ENCODE data around the gene HEPACAM2. TPM values are rescaled to one million over a fixed set of nuclear protein-coding genes. Genes with fewer than 3 reads are reported as not detected.

HEPACAM2 gene
- total RNA-seq (2014; rRNA removed; shearing (Covaris generic); ENCODE audit: low replicate concordance), result 0.30 TPM in 1 of 2 replicates, not detected in the other

DNA sequence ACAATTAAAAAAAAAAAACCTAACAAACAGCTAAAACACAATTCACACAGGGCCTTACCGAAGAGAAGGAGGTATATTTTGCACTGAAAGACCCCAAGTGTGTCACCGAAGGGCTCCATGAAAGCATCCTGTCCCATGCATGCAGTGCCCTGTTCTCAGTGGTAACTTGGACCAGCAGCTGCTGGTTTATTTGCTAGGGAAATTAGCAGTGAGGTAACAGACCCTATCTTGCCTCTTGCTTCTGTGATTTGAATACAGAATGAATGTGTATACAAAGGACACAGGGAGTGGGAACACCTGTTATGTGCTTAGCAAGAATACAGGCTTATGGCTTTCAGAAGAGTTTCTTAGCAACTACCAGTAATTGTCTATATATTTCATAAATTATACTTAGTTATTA, at the start of gene HEPACAM2:
TSS of gene HEPACAM2 (minus strand) at position 160 of the 400 bp plus-strand sequence.
- no peaks in the 10 kb centered on the region for H3K27me3 ChIP-seq (ENCODE audit: low read length)
- H3K9me3 ChIP-seq (ENCODE audit: low read length), result no peaks in the 10 kb centered on the region
- no peak within 1 kb of the TSS for H2AFZ ChIP-seq (ENCODE audit: low read length)
- no peaks in the 10 kb centered on the region for H3K36me3 ChIP-seq (ENCODE audit: insufficient read depth, low read length)
- no peaks in the 10 kb centered on the region for H3K79me2 ChIP-seq (ENCODE audit: low read length)
- peak within 1 kb of the TSS; percentile 41 for H3K4me2 ChIP-seq (ENCODE audit: low read depth, low read length, poor library complexity, severe bottlenecking)
- no peak within 1 kb of the TSS for H3K4me3 ChIP-seq (ENCODE audit: low read length)
- H3K9me2 ChIP-seq (replicated peaks; ENCODE audit: insufficient read depth, low read length), result no peaks in the 10 kb centered on the region
- H4K20me1 ChIP-seq (ENCODE audit: insufficient read depth, low read depth, low read length), result no peaks in the 10 kb centered on the region
- H3K9ac ChIP-seq (ENCODE audit: low read length), result no peak within 1 kb of the TSS
- no peak within 1 kb of the TSS for H3K27ac ChIP-seq (ENCODE audit: low read length)
- H3K4me1 ChIP-seq (ENCODE audit: low read length), result peaks cover 20% of the 10 kb centered on the region
- DNase-seq, result no peak

DNA sequence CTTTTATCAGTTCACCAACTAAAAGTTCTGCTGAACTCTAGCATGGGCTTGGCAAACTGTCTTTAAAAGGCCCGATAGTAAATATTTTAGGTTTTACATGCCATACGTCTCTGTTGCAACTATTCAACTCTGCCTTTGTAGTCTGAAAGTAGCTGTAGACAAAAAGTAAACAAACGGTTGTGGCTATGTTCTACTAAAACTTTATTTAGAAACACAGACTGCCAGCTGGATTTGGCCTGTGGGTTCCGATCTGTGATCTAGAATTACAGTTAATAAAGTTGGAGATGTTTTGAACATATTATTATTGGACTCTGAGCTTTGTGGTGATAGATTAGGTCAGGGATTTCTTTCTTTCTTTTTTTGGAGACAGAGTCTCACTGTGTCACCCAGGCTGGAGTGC, 39.0 kb upstream of the HEPACAM2 start:
- no peak for DNase-seq
- Histone ChIP-seq H3K27ac (ENCODE audit: low read length) (no peak overlapping the region), H3K4me2 (ENCODE audit: low read depth, low read length, poor library complexity, severe bottlenecking) (no peak overlapping the region), H3K36me3 (ENCODE audit: insufficient read depth, low read length) (no peaks in the 10 kb centered on the region), H3K4me1 (ENCODE audit: low read length) (peaks cover 10% of the 10 kb centered on the region), H3K4me3 (ENCODE audit: low read length) (no peak overlapping the region), H2AFZ (ENCODE audit: low read length) (no peak overlapping the region), H3K9me3 (ENCODE audit: low read length) (no peaks in the 10 kb centered on the region), H3K9ac (ENCODE audit: low read length) (no peak overlapping the region), H3K9me2 (replicated peaks; ENCODE audit: insufficient read depth, low read length) (no peaks in the 10 kb centered on the region), H3K27me3 (ENCODE audit: low read length) (no peaks in the 10 kb centered on the region), H3K79me2 (ENCODE audit: low read length) (no peaks in the 10 kb centered on the region), H4K20me1 (ENCODE audit: insufficient read depth, low read depth, low read length) (no peaks in the 10 kb centered on the region)

DNA sequence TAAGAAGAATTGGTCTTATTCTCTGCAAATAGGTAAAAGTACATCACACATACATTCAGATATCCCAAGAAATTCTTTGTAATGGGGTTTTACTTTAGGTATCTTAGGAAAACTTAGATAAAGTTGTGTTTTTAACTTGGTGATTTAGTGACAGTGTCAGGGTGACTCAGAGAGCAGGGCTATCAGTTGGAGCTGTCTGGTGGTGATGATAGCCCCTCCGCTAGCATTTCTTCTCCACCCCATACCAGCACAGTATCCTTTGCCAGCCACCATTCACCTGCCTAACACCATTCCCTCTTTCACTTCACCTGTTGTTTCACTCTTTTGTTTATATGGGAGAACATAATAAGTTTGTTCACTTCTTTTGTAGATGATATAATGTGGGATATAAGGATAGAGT, 36.3 kb upstream of the HEPACAM2 start:
- no peaks in the 10 kb centered on the region for H3K79me2 ChIP-seq (ENCODE audit: low read length)
- H4K20me1 ChIP-seq (ENCODE audit: insufficient read depth, low read depth, low read length), result no peaks in the 10 kb centered on the region
- no peaks in the 10 kb centered on the region for H3K36me3 ChIP-seq (ENCODE audit: insufficient read depth, low read length)
- no peak overlapping the region for H3K9ac ChIP-seq (ENCODE audit: low read length)
- no peak overlapping the region for H3K4me2 ChIP-seq (ENCODE audit: low read depth, low read length, poor library complexity, severe bottlenecking)
- H3K9me3 ChIP-seq (ENCODE audit: low read length), result no peaks in the 10 kb centered on the region
- no peak overlapping the region for H3K4me3 ChIP-seq (ENCODE audit: low read length)
- H3K27me3 ChIP-seq (ENCODE audit: low read length), result no peaks in the 10 kb centered on the region
- H3K4me1 ChIP-seq (ENCODE audit: low read length), result peaks cover 9% of the 10 kb centered on the region
- no peak overlapping the region for H2AFZ ChIP-seq (ENCODE audit: low read length)
- no peaks in the 10 kb centered on the region for H3K9me2 ChIP-seq (replicated peaks; ENCODE audit: insufficient read depth, low read length)
- H3K27ac ChIP-seq (ENCODE audit: low read length), result no peak overlapping the region
- no peak for DNase-seq

DNA sequence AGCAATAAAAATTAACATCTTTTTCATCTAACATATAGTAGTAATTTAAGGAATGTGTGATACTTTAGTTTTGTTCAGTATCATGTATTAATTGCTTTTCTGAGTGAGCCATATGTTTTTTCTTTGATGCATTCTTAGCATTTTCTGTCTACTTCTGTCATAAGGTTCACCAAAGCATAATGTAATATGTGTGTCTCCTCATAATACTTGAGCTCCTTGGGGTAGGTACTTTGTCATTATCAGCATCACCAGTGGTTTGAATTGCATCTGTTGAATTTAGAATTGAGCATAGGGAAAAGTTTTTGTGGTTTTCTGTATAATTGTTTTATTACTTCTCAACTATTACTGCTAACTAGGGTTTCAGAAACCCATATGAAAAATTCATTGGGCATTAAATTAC, 32.4 kb upstream of the HEPACAM2 start:
- Histone ChIP-seq H3K36me3 (ENCODE audit: insufficient read depth, low read length) (no peaks in the 10 kb centered on the region), H3K4me2 (ENCODE audit: low read depth, low read length, poor library complexity, severe bottlenecking) (no peak overlapping the region)

DNA sequence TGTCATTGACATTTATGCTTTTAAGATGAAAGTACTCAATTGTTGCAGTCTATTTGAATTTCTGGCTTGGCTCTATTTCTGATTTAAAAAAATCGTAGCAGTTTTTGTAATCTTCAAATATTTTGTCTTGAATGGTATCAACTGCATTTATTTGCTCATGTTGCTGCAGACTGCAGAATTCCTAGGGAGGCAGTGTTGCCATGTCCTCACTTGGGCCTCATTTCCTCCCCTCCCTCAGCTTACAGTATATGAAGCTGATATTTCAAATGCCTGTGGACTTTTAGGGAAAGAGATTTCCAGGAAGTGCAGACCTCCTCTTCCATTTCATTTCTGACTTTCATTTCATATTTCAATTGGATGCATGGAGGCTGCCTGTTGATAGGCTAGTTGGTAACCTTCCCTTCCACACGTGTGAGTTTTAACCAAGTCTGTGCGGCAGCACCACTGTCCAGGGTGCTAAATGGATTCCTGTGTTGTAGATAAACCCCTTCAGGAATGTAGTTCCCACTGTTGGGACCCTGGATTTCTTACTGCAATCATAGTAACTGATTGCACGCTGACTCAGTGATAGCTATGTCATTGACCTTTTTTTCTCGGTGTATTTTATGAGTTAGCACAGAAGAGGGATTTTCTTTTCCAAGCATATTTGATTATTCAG, 23.4 kb upstream of the HEPACAM2 start:
- DNase-seq, result no peak
- Histone ChIP-seq H3K36me3 (ENCODE audit: insufficient read depth, low read length) (no peaks in the 10 kb centered on the region), H3K4me3 (ENCODE audit: low read length) (no peak overlapping the region), H3K4me1 (ENCODE audit: low read length) (peaks cover 6% of the 10 kb centered on the region), H3K9me3 (ENCODE audit: low read length) (no peaks in the 10 kb centered on the region), H3K27me3 (ENCODE audit: low read length) (no peaks in the 10 kb centered on the region), H3K4me2 (ENCODE audit: low read depth, low read length, poor library complexity, severe bottlenecking) (no peak overlapping the region), H3K9ac (ENCODE audit: low read length) (no peak overlapping the region), H3K27ac (ENCODE audit: low read length) (no peak overlapping the region), H3K9me2 (replicated peaks; ENCODE audit: insufficient read depth, low read length) (no peaks in the 10 kb centered on the region), H3K79me2 (ENCODE audit: low read length) (peaks cover 10% of the 10 kb centered on the region), H4K20me1 (ENCODE audit: insufficient read depth, low read depth, low read length) (0 out of 2 replicates have a peak, but pooled peaks cover 6% of the 10 kb centered on the region), H2AFZ (ENCODE audit: low read length) (no peak overlapping the region)

More for the DNA sequence above, 32.4 kb upstream of the HEPACAM2 start:
- H3K27me3 ChIP-seq (ENCODE audit: low read length), result no peaks in the 10 kb centered on the region
- no peak for DNase-seq
- H3K9me2 ChIP-seq (replicated peaks; ENCODE audit: insufficient read depth, low read length), result no peaks in the 10 kb centered on the region
- H3K4me1 ChIP-seq (ENCODE audit: low read length), result peaks cover 9% of the 10 kb centered on the region
- no peak overlapping the region for H3K27ac ChIP-seq (ENCODE audit: low read length)
- no peak overlapping the region for H3K9ac ChIP-seq (ENCODE audit: low read length)
- H3K79me2 ChIP-seq (ENCODE audit: low read length), result no peaks in the 10 kb centered on the region
- H3K4me3 ChIP-seq (ENCODE audit: low read length), result no peak overlapping the region
- no peaks in the 10 kb centered on the region for H3K9me3 ChIP-seq (ENCODE audit: low read length)
- no peak overlapping the region for H2AFZ ChIP-seq (ENCODE audit: low read length)
- H4K20me1 ChIP-seq (ENCODE audit: insufficient read depth, low read depth, low read length), result no peaks in the 10 kb centered on the region

DNA sequence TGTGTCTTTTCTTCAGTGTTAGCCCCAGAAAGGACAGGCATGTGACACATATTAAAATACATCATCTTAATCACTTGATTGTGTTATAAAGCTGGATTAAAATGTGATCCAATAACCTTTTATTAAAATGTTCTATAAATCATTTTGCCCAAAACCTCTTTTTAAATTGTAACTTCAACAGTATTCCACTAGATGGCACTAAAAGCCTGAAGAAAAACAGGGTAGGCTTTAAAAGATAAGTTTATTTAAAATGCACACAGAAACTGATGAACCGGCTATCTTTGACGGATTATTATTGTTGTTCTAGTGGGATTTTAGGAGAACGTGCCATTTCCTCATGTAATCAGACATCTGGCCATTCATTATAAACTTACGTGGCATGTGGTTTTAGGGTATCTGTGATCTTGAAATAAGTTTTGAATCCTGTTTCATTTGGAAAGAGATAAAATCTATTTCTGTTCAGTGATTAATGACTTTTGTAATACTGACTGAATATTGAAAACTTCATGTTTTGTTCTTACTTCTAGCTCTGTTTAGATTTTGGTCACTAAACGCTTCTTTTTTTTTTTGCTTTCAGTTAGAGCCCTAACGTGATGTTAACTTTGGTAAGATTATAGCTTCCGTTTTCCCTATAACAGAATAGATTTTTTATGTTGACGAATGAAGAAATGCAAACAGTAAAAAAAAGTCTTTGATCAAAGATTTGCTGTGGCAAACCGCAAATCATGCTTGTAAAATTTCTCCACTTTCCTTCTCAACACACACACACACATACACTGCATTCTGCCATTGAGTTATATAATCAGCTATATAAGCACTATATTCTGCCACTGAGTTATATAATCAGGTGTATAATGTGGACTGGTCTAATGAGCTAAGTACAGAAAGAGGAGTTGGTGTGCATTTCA, 19.5 kb upstream of the HEPACAM2 start:
- no peaks in the 10 kb centered on the region for H3K9me2 ChIP-seq (replicated peaks; ENCODE audit: insufficient read depth, low read length)
- no peak overlapping the region for H2AFZ ChIP-seq (ENCODE audit: low read length)
- no peaks in the 10 kb centered on the region for H3K36me3 ChIP-seq (ENCODE audit: insufficient read depth, low read length)
- H3K27ac ChIP-seq (ENCODE audit: low read length), result no peak overlapping the region
- peaks cover 8% of the 10 kb centered on the region for H3K79me2 ChIP-seq (ENCODE audit: low read length)
- peak overlapping the region; percentile 25 for H3K4me2 ChIP-seq (ENCODE audit: low read depth, low read length, poor library complexity, severe bottlenecking)
- peaks cover 11% of the 10 kb centered on the region; the same call in 1 of the 2 replicates for H4K20me1 ChIP-seq (ENCODE audit: insufficient read depth, low read depth, low read length)
- H3K4me1 ChIP-seq (ENCODE audit: low read length), result peaks cover 6% of the 10 kb centered on the region
- peak; percentile 76 for DNase-seq
- H3K27me3 ChIP-seq (ENCODE audit: low read length), result no peaks in the 10 kb centered on the region
- no peak overlapping the region; the same call in 1 of the 2 replicates for H3K9ac ChIP-seq (ENCODE audit: low read length)
- H3K4me3 ChIP-seq (ENCODE audit: low read length), result peak overlapping the region; percentile 22; the same call in 1 of the 2 replicates
- H3K9me3 ChIP-seq (ENCODE audit: low read length), result no peaks in the 10 kb centered on the region

DNA sequence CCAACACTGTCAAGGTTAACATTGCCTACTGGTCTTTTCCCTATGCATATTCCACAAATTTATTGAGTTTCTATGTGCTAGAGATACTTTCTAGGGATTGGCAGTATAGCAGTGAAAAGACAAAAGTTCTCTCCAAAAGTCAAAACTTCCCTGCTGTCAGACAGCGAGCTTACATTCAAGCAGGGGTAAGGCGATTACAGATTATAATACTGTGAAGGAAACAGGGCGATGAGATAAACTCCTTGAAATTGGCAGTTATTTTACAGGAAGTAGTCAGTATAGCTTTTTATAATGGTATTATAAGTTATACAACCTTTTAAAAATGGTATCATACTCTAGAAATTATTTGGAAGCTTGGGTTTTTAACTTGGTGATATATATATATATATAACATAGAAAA, 15.8 kb upstream of the HEPACAM2 start:
- Histone ChIP-seq H3K4me3 (ENCODE audit: low read length) (no peak overlapping the region), H3K79me2 (ENCODE audit: low read length) (peaks cover 15% of the 10 kb centered on the region), H3K27ac (ENCODE audit: low read length) (no peak overlapping the region), H3K36me3 (ENCODE audit: insufficient read depth, low read length) (no peaks in the 10 kb centered on the region), H3K9ac (ENCODE audit: low read length) (no peak overlapping the region), H2AFZ (ENCODE audit: low read length) (no peak overlapping the region), H3K4me2 (ENCODE audit: low read depth, low read length, poor library complexity, severe bottlenecking) (no peak overlapping the region), H3K4me1 (ENCODE audit: low read length) (peaks cover 8% of the 10 kb centered on the region), H3K9me2 (replicated peaks; ENCODE audit: insufficient read depth, low read length) (no peaks in the 10 kb centered on the region), H4K20me1 (ENCODE audit: insufficient read depth, low read depth, low read length) (peaks cover 11% of the 10 kb centered on the region; the same call in 1 of the 2 replicates), H3K9me3 (ENCODE audit: low read length) (no peaks in the 10 kb centered on the region), H3K27me3 (ENCODE audit: low read length) (no peaks in the 10 kb centered on the region)
- no peak for DNase-seq

DNA sequence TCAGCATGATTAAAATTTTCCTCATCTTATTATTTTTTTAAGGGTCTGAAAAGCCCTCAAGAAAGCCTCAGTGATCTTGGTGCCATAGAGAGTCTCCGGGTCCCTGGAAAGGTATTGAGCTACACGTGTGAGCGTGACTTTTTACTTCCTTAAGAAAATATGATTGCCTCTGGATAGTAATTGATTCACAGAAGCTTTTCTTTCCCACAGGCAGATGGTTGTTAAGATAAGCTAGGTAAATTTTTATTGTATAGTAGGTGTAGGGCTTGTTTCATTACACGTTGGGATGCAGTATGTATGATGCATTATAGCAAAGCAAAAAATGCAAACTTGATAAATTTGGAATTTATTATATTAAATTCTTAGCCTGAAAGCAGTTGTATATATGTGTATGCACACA, 13.6 kb upstream of the HEPACAM2 start:
- peaks cover 7% of the 10 kb centered on the region; the same call in 1 of the 2 replicates for H4K20me1 ChIP-seq (ENCODE audit: insufficient read depth, low read depth, low read length)
- no peak overlapping the region for H2AFZ ChIP-seq (ENCODE audit: low read length)
- H3K4me2 ChIP-seq (ENCODE audit: low read depth, low read length, poor library complexity, severe bottlenecking), result no peak overlapping the region
- no peaks in the 10 kb centered on the region for H3K27me3 ChIP-seq (ENCODE audit: low read length)
- peaks cover 15% of the 10 kb centered on the region for H3K79me2 ChIP-seq (ENCODE audit: low read length)
- no peak overlapping the region for H3K27ac ChIP-seq (ENCODE audit: low read length)
- H3K9me2 ChIP-seq (replicated peaks; ENCODE audit: insufficient read depth, low read length), result no peaks in the 10 kb centered on the region
- peaks cover 2% of the 10 kb centered on the region; the same call in 1 of the 2 replicates for H3K4me1 ChIP-seq (ENCODE audit: low read length)
- H3K9ac ChIP-seq (ENCODE audit: low read length), result no peak overlapping the region
- no peaks in the 10 kb centered on the region for H3K9me3 ChIP-seq (ENCODE audit: low read length)
- H3K4me3 ChIP-seq (ENCODE audit: low read length), result no peak overlapping the region
- no peaks in the 10 kb centered on the region for H3K36me3 ChIP-seq (ENCODE audit: insufficient read depth, low read length)
- DNase-seq, result no peak
